HEK293 (cell line): ENCODE results near the gene GUCY2F.

Experiments
- CTCF ChIA-PET: fragments of 350-600 bp; formaldehyde crosslinking; extraction: SDS; loops from one replicate; lab custom pipeline; 2021; ENCODE audit warnings: antibody characterized with exemption; lab: Yijun Ruan, JAX
- POLR2A ChIA-PET: fragments of 300-600 bp; formaldehyde crosslinking; extraction: SDS; loops from one replicate; lab custom pipeline; 2020; ENCODE audit warnings: antibody characterized with exemption, inconsistent platforms; lab: Yijun Ruan, JAX
- H3K27ac ChIP-seq: fragments of 200-500 bp; sonication (Bioruptor generic); 2 replicates; pipeline ENCODE4 v1.5.1; 2014; ENCODE audit warnings: low read depth, low read length, control low read depth, inconsistent platforms; ENCODE audit errors: extremely low read depth
- H3K36me3 ChIP-seq, 2 experiments: fragments of 200-500 bp in 1 of 2; sonication (Bioruptor generic) in 1 of 2; 1 replicate in 1 of 2; 2 replicates in 1 of 2; pipeline ENCODE4 v1.5.1; 2014 to 2017; ENCODE audit warnings: inconsistent platforms in 2 of 2, low read length in 2 of 2; ENCODE audit not compliant: control insufficient read depth in 2 of 2, insufficient read depth in 1 of 2
- H3K4me1 ChIP-seq: fragments of 200-500 bp; sonication (Bioruptor generic); 2 replicates; pipeline ENCODE4 v1.5.1; 2014; ENCODE audit warnings: mild to moderate bottlenecking, low read length, inconsistent platforms; ENCODE audit not compliant: control insufficient read depth, insufficient read depth
- H3K4me3 ChIP-seq: 2 replicates; pipeline ENCODE4 v1.5.1; 2011; ENCODE audit warnings: low read depth, mild to moderate bottlenecking, control low read depth, low read length, moderate library complexity
- H3K9me3 ChIP-seq: fragments of 200-500 bp; sonication (Bioruptor generic); 2 replicates; pipeline ENCODE4 v1.5.1; 2014; ENCODE audit warnings: low read depth, low read length, inconsistent platforms; ENCODE audit not compliant: control insufficient read depth, insufficient read depth
- IKZF3 ChIP-seq: fragments of 450-650 bp; IDR thresholded peaks from 2 replicates; pipeline ENCODE4 v1.5.0; 2018; ENCODE audit warnings: missing biosample characterization, mild to moderate bottlenecking, missing genetic modification characterization, moderate library complexity
- MEIS1 ChIP-seq: sonication (generic); formaldehyde crosslinking; IDR thresholded peaks from 2 replicates; pipeline ENCODE4 v1.8.1; 2022; ENCODE audit warnings: missing genetic modification reagents, mild to moderate bottlenecking, borderline replicate concordance
- MZF1 ChIP-seq: fragments of 450-650 bp; formaldehyde crosslinking; IDR thresholded peaks from 2 replicates; pipeline ENCODE4 v1.5.1; 2017; ENCODE audit warnings: missing biosample characterization, missing genetic modification characterization, borderline replicate concordance
- OVOL3 ChIP-seq: fragments of 450-650 bp; formaldehyde crosslinking; IDR thresholded peaks from 2 replicates; pipeline ENCODE4 v1.5.1; 2016; ENCODE audit warnings: missing biosample characterization, missing genetic modification characterization
- PRDM4 ChIP-seq: fragments of 450-650 bp; formaldehyde crosslinking; IDR thresholded peaks from 2 replicates; pipeline ENCODE4 v1.5.1; 2017; ENCODE audit warnings: missing biosample characterization, missing genetic modification characterization
- REPIN1 ChIP-seq: fragments of 450-650 bp; formaldehyde crosslinking; IDR thresholded peaks from 2 replicates; pipeline ENCODE4 v1.5.1; 2017; ENCODE audit warnings: missing biosample characterization, missing genetic modification characterization, low read depth
- SALL2 ChIP-seq: fragments of 450-650 bp; formaldehyde crosslinking; IDR thresholded peaks from 2 replicates; pipeline ENCODE4 v1.5.0; 2017; ENCODE audit warnings: missing biosample characterization, mild to moderate bottlenecking, missing genetic modification characterization, borderline replicate concordance
- TRIM28 ChIP-seq: IDR thresholded peaks from 2 replicates; pipeline ENCODE4 v1.6.1; 2011; ENCODE audit warnings: low read length, control low read depth, borderline replicate concordance
- ZBTB17 ChIP-seq: fragments of 450-650 bp; formaldehyde crosslinking; IDR thresholded peaks from 2 replicates; pipeline ENCODE4 v1.5.1; 2016; ENCODE audit warnings: missing biosample characterization, missing genetic modification characterization
- ZBTB6 ChIP-seq: fragments of 450-650 bp; formaldehyde crosslinking; IDR thresholded peaks from 2 replicates; pipeline ENCODE4 v1.5.1; 2017; ENCODE audit warnings: missing biosample characterization, missing genetic modification characterization
- ZNF114 ChIP-seq: fragments of 450-650 bp; formaldehyde crosslinking; IDR thresholded peaks from 2 replicates; pipeline ENCODE4 v1.5.0; 2017; ENCODE audit warnings: missing biosample characterization, missing genetic modification characterization
- ZNF132 ChIP-seq: fragments of 450-650 bp; formaldehyde crosslinking; IDR thresholded peaks from 2 replicates; pipeline ENCODE4 v1.5.1; 2017; ENCODE audit warnings: missing biosample characterization, missing genetic modification characterization, borderline replicate concordance
- ZNF155 ChIP-seq: fragments of 450-650 bp; formaldehyde crosslinking; IDR thresholded peaks from 2 replicates; pipeline ENCODE4 v1.5.1; 2016; ENCODE audit warnings: missing biosample characterization, missing genetic modification characterization
- ZNF16 ChIP-seq: fragments of 450-650 bp; formaldehyde crosslinking; IDR thresholded peaks from 2 replicates; pipeline ENCODE4 v1.5.1; 2016; ENCODE audit warnings: low read depth, missing biosample characterization, missing genetic modification characterization
- ZNF24 ChIP-seq: fragments of 450-650 bp; formaldehyde crosslinking; IDR thresholded peaks from 2 replicates; pipeline ENCODE4 v1.5.1; 2016; ENCODE audit warnings: missing biosample characterization, missing genetic modification characterization
- ZNF521 ChIP-seq: fragments of 450-650 bp; formaldehyde crosslinking; IDR thresholded peaks from 2 replicates; pipeline ENCODE4 v1.5.1; 2017; ENCODE audit warnings: missing biosample characterization, mild to moderate bottlenecking, missing genetic modification characterization
- ZNF660 ChIP-seq: fragments of 450-650 bp; IDR thresholded peaks from 2 replicates; pipeline ENCODE4 v1.5.1; 2018; ENCODE audit warnings: missing biosample characterization, mild to moderate bottlenecking, missing genetic modification characterization
- ZNF707 ChIP-seq: fragments of 450-650 bp; formaldehyde crosslinking; IDR thresholded peaks from 2 replicates; pipeline ENCODE4 v1.5.1; 2016; ENCODE audit warnings: missing biosample characterization, missing genetic modification characterization
- ZNF776 ChIP-seq: fragments of 450-650 bp; formaldehyde crosslinking; IDR thresholded peaks from 2 replicates; pipeline ENCODE4 v1.5.0; 2017; ENCODE audit warnings: missing biosample characterization, missing genetic modification characterization, borderline replicate concordance
- ZSCAN4 ChIP-seq: fragments of 450-650 bp; formaldehyde crosslinking; IDR thresholded peaks from 2 replicates; pipeline ENCODE4 v1.5.1; 2017; ENCODE audit warnings: missing biosample characterization, missing genetic modification characterization

Gene GUCY2F

GRCh38 chrX:109481986-109482385 is at the start of gene GUCY2F:
GUCY2F (minus strand) TSS chrX:109482086; CDS start chrX:109475936, 6,150 bp downstream.
- Histone ChIP-seq H3K9me3 (no peaks in the 10 kb centered on the region), H3K4me1 (no peaks in the 10 kb centered on the region), H3K27ac (no peak within 1 kb of the TSS), H3K36me3 (no peaks in the 10 kb centered on the region), H3K4me3 (no peak within 1 kb of the TSS)
- ChIA-PET POLR2A (no interaction called here), CTCF (interaction anchor here (0.8 to 1.0 kb wide), 3 partner anchors 153 to 234 kb away, joined by 3 to 7 read pairs (median 4); no protein-coding TSS in a partner anchor)
- TF ChIP-seq MZF1 (tag by site-specific recombination) (no peak), REPIN1 (tag by site-specific recombination) (no peak), ZNF660 (tag by site-specific recombination) (no peak), ZBTB17 (tag by site-specific recombination) (no peak), ZNF24 (tag by site-specific recombination) (no peak), ZNF521 (no peak), ZNF155 (no peak), ZNF16 (tag by site-specific recombination) (no peak), TRIM28 (no peak), ZBTB6 (tag by site-specific recombination) (no peak), ZNF132 (tag by site-specific recombination) (no peak), IKZF3 (tag by site-specific recombination) (no peak), ZNF114 (no peak), SALL2 (tag by site-specific recombination) (no peak), ZSCAN4 (tag by site-specific recombination) (no peak)

GRCh38 chrX:109519001-109519400 is 37.1 kb upstream of the GUCY2F start:
- no peak overlapping the region for H3K27ac ChIP-seq
- TF ChIP-seq ZNF707 (no peak), OVOL3 (tag by site-specific recombination) (no peak), MEIS1 (no peak)
- ChIA-PET CTCF (no interaction called here), POLR2A (no interaction called here)
- no peaks in the 10 kb centered on the region for H3K36me3 ChIP-seq
- no peaks in the 10 kb centered on the region for H3K4me1 ChIP-seq
- H3K9me3 ChIP-seq, result no peaks in the 10 kb centered on the region
- H3K4me3 ChIP-seq, result no peak overlapping the region

GRCh38 chrX:109511113-109511512 is 29.2 kb upstream of the GUCY2F start:
- no peaks in the 10 kb centered on the region for H3K36me3 ChIP-seq
- H3K27ac ChIP-seq, result no peak overlapping the region
- no peaks in the 10 kb centered on the region for H3K4me1 ChIP-seq
- TF ChIP-seq PRDM4 (tag by site-specific recombination), result no peak
- TF ChIP-seq ZNF776 (tag by site-specific recombination), result no peak
- CTCF ChIA-PET, result interaction anchor here (0.6 kb wide), 1 partner anchor 564 kb away, joined by 3 read pairs; no protein-coding TSS in a partner anchor
- POLR2A ChIA-PET, result no interaction called here
- no peak overlapping the region for H3K4me3 ChIP-seq
- no peaks in the 10 kb centered on the region; the same call in 1 of the 2 replicates for H3K9me3 ChIP-seq
